GM18519 (cell line): Measurements from ENCODE around the gene CPPED1.

Experiments
- ATAC-seq: cut with Tn5 transposase; IDR thresholded peaks from one replicate; pipeline ENCODE4 v1.9.1; 2021; ENCODE audit warnings: mild to moderate bottlenecking, moderate library complexity; ENCODE audit not compliant: unreplicated experiment, low FRiP score

Gene CPPED1

DNA sequence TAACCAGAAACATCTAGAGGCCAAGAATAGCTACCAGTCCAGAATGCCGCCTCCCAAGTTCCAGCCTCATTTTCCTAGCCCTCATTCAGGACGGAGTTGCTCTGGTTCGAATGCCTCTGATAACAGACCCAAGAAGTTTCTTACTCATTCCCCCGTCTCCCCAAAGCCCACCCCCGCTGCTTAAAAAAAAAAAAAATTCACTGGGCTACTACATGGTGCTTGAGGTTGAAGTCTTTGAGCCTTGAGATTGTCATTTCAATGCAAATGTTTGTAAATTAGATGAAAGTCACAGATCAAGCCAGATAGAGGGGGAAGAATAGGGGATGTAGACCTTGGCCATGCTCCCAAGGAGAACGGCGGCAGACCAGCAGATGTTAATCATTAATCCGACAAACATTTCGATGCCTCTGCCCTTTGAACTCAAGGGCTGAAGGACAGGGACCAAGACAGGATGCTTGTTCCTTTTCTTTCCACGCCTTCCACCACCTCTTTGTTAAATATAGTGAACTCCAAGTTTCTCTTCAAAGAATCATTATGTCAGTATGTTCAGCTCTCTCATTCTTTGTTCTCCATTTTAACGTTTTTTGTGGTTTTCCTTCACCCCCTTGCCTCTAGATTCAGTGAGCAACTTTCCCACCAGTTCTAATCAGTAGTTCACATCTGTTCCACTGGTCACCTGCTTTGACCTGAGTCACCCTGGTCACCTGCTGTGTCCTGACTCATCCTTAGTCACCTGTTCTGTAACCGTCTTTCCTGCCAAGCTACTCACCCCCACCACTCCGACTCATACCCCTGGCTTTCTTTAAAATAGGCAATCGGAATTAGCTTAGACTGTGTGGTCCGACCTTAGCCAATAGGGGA is 190.3 kb downstream of the CPPED1 start:
- no peak for ATAC-seq

GRCh38 chr16:12612598-12613101 is 191.0 kb downstream of the CPPED1 start:
- ATAC-seq = no peak

DNA sequence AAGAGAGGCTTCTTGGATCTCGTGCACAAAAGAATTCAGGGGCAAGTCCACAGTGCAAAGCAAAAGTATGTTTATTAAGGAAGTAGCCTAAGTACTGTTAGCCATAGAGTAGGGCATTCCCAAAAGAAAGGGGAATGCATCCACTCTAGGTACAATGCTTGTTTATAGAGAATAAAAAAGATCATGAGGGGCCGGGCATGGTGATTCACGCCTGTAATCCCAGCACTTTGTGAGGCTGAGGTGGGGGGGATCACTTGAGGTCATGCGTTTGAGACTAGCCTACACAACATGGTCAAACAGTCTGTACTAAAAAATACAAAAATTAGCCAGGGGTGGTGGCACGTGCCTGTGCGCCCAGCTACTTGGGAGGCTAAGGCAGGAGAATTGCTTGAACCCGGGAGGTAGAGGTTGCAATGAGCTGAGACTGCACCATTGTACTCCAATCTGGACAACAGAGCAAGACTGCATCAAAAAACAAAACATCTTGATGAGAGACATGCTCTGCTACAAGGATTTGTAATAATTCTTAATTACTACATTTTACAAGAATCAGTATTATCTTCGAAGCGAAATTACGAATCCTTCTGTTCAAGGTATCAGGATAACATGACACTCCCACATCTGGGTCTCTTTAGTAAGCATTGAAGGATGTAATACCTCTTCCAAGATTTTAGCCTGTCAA is 191.6 kb downstream of the CPPED1 start:
- no peak for ATAC-seq

DNA sequence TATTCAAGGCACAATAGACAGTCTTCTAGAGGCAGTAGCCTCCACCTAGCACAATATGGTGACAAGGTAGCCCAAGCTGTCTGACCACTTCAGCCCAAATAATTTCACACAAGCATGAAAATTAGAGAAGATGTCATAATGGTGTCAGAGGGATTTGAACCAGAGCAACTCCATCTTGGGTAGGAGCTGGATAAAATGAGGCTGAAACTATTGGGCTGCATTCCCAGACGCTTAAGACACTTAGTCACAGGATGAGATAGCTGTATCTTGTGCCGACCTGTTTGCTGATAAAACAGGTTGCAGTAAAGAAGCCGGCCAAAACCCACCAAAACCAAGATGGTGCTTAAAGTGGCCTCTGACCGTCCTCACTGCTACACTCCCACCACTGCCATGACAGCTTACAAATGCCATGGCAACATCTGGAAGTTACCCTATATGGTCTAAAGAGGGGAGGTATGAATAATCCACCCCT is 192.6 kb downstream of the CPPED1 start:
- ATAC-seq = no peak

GRCh38 chr16:12609937-12610699 is 193.6 kb downstream of the CPPED1 start:
- ATAC-seq = no peak
